ENCODE measurements around the gene KDR.

DNA sequence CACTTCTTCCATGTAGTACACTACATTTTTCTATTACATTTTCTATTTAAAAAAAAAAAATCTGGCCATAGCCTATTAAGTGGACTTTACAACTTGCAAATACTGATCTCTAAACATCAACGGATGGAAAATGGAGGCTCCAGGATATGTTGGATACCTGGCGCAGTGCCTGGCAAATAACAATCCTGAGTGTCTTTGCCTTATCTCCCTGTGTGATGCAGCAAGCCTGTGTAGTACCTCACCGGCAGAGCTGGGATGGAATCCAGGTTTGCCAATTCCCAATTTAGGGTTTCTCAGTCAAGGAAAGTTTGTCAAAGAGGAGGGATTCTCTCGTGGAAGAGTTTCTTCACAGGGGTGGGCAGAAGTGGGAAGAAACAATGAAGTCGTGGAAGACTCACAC is 93.2 kb downstream of the KDR start:
- TF ChIP-seq POLR2A (IDR thresholded peaks at IDR 0.05): no peak
- TF ChIP-seq, protein P1, sequence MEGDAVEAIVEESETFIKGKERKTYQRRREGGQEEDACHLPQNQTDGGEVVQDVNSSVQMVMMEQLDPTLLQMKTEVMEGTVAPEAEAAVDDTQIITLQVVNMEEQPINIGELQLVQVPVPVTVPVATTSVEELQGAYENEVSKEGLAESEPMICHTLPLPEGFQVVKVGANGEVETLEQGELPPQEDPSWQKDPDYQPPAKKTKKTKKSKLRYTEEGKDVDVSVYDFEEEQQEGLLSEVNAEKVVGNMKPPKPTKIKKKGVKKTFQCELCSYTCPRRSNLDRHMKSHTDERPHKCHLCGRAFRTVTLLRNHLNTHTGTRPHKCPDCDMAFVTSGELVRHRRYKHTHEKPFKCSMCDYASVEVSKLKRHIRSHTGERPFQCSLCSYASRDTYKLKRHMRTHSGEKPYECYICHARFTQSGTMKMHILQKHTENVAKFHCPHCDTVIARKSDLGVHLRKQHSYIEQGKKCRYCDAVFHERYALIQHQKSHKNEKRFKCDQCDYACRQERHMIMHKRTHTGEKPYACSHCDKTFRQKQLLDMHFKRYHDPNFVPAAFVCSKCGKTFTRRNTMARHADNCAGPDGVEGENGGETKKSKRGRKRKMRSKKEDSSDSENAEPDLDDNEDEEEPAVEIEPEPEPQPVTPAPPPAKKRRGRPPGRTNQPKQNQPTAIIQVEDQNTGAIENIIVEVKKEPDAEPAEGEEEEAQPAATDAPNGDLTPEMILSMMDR (IDR thresholded peaks at IDR 0.05): no peak
